CD4-positive, alpha-beta T cell treated with Interleukin-2 at 100 ng/mL for 4 hours (primary cell): ENCODE results near the gene NXPH1.
"Not testable (repeated sequence)": the region's sequence is repeated elsewhere in the genome, so short reads cannot be mapped to it uniquely, and the experiment has no call there.

ENCODE experiments used
- DNase-seq: peaks from one replicate; pipeline ENCODE4 v3.0.0-alpha.2; 2020; ENCODE audit warnings: low spot score

The NXPH1 gene

DNA sequence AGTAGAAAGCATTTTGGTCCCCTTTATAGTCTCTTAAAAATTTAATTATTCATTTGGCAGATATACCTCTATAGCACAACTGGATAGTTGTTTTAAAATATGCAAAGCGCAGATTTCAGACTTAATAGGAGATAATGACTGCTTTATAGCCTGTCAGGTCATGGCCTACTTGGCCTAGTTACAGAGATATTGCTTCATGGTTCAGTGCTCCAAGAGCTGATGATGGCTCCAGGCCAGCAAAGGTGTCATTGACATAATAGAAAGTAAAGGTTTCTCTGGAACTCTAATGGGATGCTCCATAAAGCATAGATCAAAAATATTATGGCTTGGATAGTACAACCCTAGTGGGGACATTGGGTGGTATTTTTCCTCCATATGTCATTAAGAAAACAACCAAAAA is 285.7 kb downstream of the NXPH1 start:
- no peak for DNase-seq

DNA sequence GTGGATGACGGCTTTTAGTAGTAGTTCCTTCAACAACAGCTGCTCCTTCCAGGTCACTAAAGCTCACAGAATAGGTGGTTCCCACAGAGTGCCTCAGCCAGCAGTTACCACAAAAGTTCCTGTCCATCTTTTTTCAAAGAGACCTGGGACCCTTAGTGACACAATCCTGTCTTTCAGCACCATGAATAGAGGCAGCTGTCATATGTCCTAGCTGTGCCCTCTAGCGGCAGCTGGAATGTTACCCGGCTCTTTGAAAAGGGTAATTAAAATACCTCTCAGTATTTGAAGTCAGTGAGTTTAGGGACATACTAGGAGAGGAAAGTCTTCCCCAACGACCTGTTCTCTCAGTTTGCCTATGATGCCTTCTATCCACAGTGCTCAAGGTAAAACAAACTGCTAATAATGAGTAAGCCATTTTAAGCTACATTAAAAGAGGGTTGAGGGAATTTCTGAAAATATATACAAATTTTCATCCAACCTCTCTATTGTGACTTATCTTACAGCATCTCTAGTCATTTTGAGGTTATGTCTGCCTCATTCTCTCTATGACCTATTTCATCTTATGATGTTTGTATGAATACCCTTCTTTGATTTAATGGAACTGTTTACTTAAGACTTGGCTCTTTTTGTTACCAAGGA is 290.8 kb downstream of the NXPH1 start:
- no peak for DNase-seq

DNA sequence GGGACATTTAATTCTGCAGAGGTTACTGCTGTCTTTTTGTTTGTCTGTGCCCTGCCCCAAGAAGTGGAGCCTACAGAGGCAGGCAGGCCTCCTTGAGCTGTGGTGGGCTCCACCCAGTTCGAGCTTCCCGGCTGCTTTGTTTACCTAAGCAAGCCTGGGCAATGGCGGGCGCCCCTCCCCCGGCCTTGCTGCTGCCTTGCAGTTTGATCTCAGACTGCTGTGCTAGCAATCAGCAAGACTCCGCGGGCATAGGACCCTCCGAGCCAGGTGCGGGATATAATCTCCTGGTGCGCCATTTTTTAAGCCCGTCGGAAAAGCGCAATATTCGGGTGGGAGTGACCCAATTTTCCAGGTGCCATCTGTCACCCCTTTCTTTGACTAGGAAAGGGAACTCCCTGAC is 298.3 kb downstream of the NXPH1 start:
- not testable (repeated sequence) for DNase-seq

DNA sequence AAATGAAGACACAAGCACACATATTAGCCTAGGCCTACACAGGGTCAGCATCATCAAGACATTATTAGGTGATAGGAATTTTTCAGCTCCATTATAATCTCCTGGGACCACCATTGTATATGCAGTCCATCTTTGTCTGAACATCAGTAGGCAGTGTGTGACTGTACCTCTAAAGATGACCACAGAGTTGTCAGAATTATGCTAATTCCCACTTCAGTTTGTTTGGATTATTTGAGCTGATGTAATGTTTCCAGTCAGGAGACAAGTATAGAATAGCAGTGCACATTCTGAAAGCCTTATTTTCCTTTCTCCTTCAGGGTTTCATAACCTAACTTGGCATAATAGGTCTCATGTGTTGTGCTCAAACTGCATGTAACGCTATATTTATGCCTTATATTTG is 306.4 kb downstream of the NXPH1 start:
- no peak for DNase-seq

DNA sequence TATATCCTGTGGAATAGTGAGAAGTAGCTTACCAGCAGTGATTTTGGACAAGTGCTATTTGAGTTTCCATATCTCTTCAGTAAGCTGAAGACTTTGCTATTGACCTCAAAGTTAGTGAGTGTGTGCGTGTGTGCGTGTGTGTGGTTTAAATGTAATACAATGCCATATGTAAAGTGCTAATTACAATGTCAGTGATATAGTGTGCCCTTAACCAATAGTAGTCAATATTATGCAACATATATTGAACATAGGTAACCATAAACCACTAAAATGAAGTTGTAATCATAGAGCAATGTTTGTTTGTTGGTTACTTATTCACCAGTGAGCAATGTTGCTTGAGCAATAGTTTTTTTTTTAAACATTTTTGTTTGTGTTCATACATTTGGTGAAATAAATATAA is 309.4 kb downstream of the NXPH1 start:
- no peak for DNase-seq

DNA sequence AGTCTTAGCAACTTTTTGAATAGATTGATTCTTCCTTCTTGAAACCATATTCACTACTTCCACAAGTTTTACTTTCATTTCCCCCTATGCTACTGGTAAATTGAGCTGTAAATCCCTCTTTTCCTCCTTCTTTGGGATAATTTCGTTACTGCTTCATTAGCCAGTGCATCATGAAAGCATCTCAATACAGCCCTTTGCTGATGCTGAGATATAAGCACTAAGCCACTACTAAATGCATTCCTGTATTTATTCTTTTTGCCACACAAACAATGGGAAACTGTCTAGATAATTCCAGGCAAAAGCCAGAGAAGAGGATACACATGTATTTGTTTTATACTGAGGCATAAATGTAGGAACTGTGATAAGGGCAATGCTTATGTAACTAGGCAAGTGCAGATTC is 313.9 kb downstream of the NXPH1 start:
- DNase-seq, result no peak

DNA sequence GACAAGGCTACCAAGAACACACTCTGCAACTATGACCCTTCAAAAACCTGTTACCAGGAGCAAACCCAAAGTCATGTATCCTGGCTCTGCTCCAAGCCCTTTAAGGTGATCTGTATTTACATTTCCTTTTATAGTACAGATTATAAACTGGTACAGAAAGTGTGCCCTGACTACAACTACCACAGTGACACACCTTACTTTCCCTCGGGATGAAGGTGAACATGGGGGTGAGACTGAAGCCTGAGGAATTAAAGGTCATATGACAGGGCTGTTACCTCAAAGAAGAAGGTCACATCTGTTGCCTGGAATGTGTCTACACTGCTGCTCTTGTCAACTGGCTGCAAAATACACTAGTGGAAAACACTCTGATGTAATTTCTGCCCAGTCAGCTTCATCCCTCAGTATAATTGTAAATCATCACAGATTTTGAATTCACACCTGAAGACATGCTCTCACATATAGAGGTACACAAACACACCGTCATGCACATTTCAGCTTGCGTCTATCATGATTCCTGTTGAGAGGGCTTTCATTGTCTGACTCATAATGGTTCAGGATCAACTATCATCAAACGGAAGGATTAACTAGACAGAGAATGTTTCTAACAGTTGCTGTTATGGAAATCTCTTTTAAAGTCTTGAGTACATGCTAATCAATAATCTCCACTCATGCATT is 318.3 kb downstream of the NXPH1 start:
- no peak for DNase-seq

DNA sequence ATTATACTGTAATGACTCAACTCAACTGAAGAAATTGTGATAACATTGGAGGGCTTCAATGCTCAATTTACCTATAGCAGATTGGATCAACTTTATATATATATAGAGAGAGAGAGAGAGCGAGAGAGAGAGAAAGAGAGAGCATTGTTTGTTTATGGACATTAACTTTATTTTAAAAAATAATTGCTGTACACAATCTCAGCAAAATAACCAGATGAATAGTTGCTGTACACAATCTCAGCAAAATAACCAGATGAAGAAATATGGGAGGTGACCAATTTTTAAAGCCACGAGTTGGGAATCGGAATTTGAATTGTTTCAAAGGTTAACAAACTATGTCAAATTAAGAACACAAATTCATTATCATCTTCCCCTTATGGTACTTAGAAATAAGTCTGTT is 319.9 kb downstream of the NXPH1 start:
- DNase-seq, result no peak

DNA sequence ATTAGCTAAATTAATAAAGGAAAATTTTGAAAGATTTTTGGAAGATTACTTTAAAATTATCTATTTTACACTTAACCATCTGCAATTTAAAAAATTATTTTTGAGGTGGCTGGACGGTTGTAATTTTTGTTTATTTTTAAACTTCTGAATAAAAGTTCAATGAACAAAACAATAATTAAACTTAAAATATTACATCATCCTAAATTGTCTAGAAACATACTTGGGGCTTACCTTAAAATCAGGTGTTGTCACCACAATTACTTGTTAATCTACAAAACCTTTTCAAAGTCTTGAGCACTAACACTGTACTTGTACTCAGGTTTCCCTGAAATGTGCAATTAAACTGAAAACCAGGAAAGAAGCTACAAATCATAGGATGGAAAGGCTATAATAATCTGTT is 328.3 kb downstream of the NXPH1 start:
- DNase-seq, result no peak

DNA sequence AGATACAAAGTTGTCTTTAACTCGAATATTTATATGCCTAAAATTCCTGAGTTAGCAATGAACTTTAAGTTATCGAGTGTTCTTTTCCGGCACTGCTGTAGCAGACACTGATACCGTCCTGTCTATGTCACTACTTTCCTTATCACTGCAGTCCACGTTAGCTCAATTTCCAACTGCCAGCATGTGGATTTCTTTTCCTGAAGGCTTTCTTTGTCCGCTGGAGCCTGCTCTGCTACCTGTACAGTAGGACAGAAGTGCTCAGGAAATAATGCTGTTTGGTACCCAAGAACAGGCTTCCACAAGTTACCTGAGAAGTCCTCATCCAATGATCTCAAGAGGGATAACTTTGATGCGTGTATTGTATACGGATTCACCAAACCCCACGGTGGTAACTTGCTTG is 329.4 kb downstream of the NXPH1 start:
- DNase-seq, result no peak

DNA sequence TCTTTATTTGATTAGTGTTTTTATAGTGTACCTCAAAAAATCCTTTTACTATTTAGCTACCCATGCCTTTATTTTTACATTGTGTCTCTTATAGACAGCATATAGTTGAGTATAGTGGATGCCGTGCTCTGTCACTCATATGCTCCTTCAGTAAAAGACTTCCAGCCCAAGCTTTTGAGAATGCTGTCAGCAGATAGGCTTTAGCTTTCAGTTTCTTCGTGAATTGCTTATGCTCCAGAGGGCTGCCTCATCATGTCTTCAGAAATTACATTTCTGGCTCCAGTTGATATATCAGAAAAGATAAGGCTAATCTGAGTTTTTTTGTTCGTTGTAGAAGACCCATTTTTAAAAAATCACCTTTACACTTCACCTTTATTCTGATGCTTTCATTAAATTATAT is 332.0 kb downstream of the NXPH1 start:
- DNase-seq, result no peak

DNA sequence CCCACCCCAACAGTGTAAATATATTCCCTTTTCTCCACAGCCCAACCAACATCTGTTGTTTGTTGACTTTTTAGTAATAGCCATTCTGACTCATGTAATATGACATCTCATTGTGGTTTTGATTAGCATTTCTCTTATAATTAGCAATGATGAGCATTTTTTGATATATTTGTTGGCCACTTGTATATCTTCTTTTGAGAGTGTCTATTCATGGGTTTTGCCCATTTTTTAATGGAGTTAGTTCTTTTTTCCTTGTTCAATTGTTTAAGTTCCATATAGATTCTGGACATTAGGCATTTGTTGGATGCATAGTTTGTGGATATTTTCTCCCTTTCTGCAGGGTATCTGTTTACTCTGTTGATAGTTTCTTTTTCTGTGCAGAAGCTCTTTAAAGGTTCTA is 340.1 kb downstream of the NXPH1 start:
- DNase-seq, result no peak

DNA sequence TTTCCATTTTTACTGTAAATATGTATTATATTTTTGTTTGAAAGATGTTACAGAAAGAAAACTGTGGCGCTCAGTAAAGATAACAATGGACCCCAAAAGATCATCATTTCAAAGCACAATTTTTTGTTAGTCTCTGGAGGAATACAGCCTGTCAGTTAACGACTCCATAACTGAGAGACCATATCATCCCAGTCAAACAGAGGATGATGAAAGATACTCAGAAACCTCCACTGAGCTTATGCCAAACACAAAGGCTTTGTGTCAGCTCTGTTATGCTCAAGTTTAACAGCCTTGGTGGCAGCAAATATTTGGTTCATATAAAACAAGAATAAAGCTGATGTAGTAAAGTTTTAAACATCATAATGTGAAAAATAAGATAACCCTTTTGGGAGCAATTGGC is 345.1 kb downstream of the NXPH1 start:
- no peak for DNase-seq

DNA sequence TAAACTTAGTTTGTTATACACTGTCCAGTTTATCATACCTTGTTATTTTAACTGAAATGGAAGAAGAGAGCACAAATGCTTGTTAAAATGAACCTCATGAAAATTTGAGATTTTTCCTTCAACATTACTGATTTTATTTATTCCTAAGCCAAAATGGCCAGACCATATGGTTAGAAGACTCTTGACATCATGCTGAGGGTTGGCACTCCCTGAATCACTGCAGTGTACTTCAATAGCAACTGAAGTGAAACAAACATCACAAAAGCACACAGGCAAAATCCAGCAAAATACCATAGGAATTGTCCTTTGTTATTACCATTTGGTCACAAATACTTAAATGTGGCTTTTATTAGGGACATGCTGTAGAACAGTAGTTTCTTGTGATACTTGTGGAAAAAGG is 347.8 kb downstream of the NXPH1 start:
- DNase-seq, result no peak

DNA sequence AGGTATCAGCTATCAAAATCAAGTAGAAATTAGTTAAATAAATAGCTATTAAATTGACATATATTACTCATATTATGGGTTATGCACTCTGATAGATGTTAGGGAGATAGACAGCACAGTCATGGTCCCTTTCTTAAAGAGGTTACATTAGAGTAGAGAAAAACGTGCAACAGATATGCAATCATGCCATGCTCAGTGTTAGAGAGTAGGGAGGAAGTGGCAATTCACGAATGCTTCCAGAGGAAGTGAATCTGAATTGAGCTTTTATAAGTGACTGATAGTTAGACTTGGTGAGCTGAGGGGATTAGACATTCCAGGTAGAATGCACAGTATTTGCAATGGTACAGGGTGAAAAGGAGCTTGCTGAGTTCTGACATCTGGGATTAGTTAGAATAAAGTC is 349.8 kb downstream of the NXPH1 start:
- no peak for DNase-seq

DNA sequence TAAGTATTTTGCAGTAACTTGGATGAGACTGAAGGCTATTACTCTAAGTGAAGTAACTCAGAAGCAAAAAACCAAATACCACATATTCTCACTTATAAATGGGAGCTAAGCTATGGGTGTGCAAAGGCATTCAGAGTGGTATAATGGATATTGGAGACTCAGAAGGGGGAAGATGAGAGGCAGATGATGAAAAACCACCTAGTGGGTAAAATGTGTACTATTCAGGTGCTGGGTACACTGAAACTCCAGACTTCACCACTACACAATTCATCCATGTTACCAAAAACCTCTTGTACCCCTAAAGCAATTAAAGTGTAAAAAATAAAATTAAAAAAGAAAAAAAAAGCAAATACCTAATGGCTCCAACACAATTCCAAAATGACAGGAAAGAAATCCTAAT is 351.7 kb downstream of the NXPH1 start:
- DNase-seq, result no peak

DNA sequence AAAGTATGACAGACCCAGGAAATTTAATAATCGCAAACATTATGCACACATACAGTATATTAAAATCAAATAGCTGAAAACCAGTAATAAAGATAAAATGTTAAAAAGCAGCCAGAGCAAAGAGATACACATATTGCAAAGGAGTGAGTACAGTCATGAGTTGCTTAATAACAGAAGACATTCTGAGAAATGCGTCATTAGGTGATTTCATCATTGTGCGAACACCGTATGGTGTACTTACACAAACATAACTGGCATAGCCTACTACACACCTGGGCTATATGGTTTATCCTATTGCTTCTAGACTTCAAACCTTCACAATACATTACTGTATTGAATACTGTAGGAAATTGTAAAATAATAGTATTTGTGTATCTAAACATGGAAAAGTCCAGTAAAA is 367.6 kb downstream of the NXPH1 start:
- no peak for DNase-seq
